Fibroblast of skin of left biceps (primary cell): ENCODE data around the gene DHRS13.
"Not testable (repeated sequence)": the region's sequence is repeated elsewhere in the genome, so short reads cannot be mapped to it uniquely, and the experiment has no call there.

ENCODE experiments used
- DNase-seq, 2 experiments: peaks; one replicate each; pipeline ENCODE4 v3.0.0-alpha.2; 2013; ENCODE audit warnings: low read depth in 2 of 2

The DHRS13 gene

DNA sequence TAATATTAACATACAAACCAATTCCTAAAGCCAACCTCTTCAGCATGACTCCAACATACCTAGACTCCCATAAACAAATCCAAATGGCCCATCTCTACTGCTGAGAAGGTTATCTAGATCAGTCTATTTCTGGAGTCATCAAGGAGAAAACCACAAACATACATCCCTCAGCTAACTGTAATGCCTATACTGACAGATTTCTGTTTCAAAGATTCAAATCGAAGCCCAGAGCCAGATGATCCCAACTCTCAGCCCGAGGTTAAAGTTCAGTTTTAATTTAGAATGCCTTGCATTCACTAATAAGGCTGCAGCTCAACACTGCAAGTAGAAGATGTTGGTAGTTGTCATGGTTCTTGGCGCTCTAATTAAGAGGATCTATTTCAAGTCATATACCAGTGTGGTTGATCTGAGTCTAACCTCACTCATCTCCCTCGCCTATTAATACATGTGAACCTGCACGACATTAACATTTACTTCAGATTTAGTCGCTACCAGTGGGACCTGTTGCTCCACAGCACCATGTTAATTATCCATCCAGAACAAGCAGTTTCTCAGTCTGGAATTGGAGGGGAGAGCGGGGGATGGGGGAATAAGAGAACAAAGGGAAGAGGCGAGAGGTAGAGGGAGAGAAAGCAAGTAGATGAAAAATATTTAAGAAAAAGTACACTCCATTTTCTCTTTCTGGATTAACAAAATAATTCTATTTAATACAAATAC is 33.0 kb upstream of the DHRS13 start:
- no peak for DNase-seq

DNA sequence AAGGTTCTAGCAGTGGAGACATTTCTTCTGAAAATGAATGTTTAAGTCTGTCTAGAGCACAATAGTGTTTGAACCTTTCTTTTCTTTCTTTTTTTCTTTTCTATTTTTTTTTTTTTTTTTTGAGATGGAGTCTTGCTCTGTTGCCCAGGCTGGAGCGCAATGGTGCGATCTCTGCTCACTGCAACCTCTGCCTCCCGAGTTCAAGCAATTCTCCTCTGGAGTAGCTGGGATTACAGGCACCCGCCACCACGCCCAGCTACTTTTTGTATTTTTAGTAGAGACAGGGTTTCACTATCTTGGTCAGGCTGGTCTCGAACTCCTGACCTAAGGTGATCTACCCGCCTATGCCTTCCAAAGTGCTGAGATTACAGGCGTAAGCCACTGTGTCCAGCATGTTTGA is 31.6 kb upstream of the DHRS13 start:
- DNase-seq: not testable (repeated sequence)

DNA sequence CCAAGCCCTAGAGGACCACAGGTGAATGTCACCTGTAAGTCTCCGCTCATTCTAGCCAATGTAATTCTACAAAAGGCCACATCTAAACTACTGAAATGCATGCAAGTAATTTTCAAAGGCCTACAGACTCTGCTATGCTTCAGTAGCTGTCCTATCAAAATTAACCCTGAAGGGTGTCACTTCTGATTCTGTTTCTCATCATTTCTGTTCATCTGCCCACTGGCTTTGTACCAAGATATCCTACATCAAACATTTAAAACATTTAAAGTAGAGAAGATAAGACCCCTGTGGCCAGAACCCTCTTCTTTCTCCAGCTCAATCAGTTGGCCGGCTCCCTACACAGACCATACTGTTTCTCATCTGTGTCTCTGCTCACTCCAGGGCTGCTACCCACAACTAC is 26.9 kb upstream of the DHRS13 start:
- no peak for DNase-seq

DNA sequence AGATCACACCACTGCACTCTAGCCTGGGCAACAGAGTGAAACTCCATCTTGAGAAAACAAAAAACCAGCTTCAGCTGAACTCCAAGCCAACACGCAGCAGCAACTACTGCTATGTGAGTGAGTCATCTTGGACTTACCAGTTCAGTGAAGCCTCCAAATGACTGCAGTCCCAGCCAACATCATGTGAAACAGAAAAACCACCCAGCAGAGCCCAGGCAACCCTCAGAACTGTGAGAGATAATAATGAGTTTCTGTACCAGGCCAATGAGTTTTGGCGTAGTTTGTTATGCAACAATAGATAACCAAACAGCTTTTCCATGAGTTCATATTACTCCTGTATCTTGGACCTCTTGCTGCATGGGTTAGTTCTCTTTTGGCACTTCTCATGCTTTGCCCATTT is 25.2 kb upstream of the DHRS13 start:
- DNase-seq: no peak

DNA sequence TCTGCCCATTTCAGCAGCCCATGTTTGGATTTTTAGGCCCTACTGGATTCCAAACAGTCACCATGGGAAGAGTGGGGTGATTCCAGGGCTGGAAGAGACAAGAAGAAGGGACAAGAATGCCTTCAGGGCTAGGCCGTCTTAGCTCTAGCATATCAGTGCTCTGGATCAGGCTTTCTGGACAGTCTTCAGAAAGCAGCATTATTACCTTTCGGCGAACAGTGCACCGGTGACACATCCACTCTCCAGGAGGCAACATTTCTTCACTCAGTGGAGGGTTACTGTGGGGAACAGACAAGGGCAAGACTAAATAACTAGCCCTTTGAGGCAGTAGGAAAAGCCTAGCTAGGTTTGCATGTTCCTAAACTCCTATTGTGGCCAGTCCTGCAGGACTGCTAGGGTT is 23.9 kb upstream of the DHRS13 start:
- DNase-seq: no peak

DNA sequence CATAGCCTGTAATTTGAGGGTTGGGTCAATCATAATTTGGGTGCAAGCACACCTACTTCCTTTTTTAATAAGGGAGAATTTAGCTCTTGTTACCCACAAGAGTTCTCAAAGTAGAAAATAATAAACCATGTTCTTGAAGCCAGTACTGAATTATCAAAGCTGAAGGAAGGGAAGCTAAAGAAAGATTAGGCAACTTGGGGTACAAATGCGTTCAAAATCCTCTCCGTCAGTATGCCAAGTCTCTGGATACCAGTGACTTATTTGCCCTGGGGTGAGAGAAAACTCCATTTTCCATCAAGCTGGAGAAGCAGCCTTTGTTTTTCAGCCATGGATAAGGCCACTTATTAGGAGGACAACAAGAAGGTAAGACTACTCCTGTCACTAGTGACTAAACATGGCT is 23.5 kb upstream of the DHRS13 start:
- DNase-seq: no peak

DNA sequence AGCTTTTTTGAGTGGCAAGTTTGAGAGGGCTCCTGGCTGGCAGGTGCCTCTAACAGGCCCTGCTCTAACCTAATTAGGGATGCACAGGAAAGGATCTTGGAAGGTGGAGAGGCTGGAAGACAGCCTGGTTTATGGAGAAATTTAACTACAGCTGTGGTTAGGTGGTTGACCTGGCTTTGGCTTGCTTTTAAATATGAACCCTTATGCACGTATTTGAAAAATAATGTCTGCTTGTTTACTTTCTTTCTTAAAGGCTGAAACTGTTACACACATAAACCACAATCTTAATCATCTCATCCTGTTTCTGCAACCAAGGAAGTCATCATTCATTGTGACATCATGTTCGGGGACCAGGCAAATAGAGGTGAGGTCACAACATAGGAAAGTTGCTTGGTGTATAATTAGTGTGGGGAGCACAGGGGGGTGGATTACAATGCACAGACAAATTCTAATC is 23.1 kb upstream of the DHRS13 start:
- peak in 1 of 2 experiments; percentile 45 for DNase-seq

DNA sequence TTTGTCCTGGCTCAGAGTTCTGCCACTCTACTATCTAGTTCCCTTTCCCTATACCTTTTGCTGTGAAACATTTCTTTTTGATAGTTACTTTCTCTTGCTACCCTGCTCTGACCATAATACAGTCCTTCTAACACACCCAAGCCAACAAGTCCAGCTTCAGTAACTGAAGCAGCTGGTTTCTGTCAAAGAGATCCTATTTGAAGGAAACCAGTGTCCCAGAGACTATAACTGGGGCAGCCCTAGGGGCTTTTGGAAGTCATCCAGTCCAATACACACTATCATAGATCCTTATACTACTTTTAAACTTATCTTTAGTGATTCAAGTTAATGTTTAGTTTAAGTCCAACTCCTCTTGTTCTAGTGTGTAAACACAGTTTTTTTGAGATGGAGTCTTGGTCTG is 17.3 kb upstream of the DHRS13 start:
- no peak for DNase-seq

DNA sequence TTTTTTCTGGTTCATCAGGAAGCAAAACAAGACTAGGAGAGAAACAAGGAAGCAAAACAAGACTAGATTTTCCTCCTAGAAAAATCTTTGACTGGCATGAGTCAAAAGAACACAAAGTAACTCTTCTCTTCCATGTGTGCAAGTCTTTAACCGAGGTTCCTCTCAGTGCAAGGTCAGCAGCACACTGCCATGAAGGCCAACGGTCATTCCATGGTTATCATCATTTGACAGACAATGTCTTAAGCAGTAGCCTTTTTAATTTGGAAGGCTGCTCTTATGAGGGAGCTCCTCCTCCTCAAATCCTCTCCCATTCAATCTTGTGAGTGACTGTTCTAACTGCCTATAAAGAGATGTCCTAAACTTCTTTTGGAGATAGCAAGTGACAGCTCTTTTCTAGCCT is 15.4 kb upstream of the DHRS13 start:
- DNase-seq: no peak

DNA sequence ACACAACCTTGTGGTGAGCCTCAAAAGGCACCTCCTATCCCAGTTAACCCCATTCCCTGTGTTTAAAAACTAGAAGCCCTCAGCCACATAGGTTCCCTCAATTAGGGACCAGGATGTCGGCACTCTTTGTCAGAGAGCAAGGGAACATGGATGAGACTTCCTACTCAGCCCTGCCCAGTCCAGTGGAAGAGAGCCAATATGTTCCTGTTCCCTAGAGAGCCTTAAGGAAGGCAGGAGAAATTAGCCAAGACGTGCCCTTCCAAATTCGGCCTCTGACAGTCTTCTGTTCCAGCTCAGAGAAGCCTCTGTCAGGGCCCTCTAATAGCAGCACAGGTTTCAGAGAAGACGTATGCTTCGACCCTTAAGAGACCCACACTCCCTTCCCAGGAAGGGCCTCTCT is 14.6 kb upstream of the DHRS13 start:
- DNase-seq: no peak

DNA sequence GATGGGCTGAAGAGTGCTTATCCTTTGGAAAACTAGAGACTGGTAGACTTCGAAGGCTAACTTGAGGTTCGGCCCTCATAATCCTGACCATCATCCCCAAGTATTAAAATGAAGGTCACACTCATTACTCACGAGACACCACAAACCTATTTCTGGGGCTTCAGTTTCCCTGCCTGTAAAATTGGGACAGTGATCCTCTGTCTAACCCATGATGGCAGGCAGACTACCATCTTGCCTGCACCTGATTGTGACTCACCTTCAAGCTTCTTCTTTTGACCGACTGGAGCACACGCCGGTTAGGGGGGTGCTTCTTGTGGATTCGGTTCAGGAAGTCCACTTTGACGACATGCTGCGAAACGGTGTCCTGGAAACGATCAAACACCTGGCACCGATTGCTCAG is 14.2 kb upstream of the DHRS13 start:
- no peak for DNase-seq

DNA sequence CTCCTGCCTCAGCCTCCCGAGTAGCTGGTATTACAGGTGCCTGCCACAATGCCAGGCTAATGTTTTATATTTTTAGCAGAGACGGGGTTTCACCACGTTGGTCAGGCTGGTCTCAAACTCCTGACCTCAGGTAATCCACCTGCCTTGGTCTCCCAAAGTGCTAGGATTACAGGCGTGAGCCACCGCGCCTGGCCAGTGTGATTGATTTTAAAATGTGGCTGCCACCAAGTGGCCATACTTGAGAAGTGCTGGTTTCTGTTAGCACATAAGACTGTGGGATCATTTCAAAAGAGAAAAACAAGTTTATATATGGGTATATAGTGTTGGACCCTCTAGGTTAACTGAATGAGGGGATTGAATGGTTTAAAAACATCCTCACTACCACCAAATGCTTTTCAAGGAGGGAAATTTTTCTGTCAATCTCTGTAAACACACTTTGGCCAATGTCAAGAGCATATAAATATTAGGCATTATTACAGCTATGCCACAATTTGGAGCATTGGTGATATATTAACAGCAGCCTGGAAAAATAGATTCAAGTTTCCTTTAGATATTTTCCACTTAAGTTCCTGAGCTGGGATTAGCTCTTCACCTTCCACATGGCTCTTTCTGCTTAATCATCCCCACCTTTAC is 13.5 kb upstream of the DHRS13 start:
- DNase-seq: no peak

DNA sequence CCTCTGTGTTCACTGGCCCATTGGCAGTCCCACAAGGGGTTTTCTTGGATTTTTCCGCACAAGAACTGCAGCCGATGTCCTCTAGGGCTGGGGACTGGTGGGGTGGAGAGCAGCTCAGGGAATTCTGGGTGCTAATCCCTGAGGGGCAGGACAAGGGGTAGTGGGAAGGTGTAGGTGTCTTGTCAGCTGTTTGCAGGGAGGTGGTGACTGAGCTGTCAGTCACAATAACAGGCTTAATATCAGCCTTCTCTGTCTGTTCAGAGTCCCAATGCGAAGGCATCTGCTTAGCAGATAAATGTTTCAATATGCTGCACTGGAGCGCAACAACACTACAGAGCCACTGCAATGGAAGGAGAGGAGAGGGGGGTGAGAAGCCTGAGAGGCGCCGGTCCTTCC is 10.1 kb upstream of the DHRS13 start:
- no peak for DNase-seq

DNA sequence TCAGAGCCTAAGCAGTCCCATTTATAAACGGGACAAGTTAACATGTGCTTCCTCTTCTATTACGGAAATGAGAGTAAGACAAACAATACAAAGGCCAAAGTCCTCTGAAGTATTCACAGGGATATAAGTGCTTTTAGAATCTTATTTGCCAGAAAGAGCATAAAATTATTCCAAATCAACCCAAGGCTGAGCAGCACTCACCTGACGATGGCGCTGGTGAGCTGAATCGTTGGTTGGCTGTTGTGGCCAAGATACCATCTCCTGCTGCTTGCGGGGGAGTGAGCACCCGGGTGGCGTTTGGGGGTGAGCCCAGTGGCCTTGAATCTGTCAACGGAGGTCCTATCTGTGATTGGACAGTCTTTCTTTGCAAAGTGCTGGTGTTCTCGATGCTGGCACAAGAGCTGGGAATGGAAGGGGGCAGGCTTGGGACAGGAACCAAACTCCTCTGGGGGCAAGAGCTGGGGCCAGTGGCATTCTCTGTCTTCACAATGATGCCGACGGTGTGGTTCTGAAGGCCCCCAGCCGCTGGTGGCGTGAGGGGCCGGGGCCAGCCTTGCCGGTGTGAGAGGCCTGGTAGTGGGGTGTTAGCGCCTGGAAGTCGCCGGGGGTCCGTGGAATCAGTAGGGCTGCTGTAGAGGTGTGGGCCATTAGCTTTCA is 9.5 kb upstream of the DHRS13 start:
- no peak for DNase-seq

DNA sequence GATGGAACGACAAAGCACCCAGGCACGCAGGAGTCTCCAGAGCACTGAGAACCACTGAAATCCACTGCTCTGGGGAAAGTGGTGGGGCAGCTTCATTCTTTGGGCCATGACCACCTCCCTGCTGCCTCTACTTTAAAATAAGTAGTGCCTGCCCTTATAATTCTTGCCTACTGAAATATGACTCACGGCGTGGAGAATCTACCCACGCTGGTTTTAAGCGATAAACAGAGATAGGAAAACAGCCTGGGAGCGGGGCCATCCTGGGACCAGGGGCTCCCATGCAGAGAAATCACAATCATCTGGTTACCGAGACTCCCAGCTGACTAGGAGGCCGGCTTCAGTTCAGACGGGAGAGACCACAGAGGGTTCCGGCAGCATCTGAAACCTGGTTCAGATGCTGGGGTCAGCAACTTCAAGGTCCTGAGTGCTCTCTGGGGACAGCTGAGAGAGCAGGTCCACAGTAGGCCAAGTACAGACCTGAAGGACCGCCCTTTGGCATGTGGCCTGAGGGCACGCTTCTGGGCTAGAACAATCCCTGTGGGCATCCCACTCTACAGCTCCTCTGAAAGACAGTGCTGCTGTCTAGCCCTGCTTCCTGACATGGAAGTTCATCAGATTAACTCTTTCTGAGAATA is 8.6 kb upstream of the DHRS13 start:
- DNase-seq: no peak

DNA sequence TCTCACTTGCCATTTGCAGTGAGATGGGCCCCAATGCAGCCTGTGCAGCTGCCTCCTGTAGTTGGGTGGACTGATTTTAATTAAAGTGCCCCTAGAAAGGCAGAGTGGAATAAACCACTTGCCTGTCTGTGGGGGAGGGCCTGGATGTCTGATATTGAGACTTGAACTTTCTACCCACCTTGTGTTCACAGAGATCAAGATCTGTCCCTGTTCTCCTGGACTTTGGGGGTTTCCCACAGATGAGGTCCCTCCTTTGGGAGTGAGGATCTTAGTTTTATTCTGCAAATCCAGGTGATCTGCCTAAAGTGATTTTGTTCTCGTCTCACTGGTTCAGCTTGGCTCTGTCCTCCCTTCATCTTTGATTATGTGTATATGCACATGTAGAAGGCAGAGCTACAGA is 7.7 kb upstream of the DHRS13 start:
- DNase-seq: no peak

DNA sequence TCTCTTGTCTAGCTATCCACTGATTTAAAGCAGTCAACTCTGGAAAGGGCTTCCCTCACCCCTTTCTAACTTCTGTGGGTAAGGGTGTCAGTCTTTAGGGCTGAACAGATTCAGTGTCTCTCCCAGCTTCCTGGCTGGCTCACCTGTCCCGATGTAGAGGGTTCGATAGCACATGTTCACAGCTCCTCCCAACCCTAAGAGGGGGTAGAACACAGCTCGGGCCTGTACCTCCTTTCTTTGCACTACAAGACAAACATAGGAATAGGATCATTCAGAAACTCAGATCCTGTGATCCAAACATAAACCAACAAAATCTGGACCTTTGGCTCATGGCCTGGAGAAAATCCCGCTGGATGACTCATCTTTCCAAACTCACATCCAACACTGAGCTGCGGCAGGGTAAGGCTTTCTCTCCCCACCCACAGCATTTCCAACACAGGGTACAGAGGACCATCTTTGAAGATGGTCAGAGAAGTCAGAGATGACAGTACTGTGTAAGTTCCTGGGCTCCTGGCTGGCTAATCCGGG is 5.8 kb upstream of the DHRS13 start:
- DNase-seq: peak; percentile 25 to 34

DNA sequence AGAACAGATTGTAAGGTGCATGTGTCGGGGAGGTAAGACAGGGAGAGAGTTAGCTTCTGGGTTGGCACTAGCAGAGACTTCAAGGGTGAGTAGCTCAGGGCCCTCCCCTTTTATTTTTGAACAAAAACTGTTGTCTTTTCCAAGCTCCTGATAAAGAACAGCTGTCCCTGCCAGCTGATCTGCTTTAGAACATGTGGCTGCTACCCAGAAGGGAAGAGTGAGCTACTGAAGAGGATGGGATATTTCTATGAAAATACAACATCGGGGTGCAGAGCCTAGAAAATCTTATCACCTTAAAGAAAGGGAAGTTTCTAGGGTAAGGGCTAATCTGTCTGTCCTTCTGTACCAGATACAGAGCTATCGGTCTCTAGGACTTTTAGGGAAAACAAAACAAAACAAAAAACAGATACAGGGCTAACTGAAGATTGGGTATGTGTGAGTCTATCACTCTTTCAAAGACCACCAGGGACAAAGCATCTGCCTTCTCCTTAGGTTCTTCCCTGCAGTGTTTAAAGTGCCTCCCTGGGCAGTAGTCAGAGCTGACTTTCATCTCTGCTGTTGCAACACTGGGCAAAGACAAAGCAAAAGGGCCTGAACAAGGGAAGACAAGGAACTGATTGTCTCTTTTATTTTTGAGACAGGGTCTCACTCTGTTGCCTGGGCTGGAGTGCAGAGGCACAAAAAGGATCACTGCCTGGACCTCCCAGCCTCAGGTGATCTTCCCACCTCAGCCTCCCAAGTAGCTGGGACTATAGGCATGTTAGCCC is 5.0 kb upstream of the DHRS13 start:
- no peak for DNase-seq

DNA sequence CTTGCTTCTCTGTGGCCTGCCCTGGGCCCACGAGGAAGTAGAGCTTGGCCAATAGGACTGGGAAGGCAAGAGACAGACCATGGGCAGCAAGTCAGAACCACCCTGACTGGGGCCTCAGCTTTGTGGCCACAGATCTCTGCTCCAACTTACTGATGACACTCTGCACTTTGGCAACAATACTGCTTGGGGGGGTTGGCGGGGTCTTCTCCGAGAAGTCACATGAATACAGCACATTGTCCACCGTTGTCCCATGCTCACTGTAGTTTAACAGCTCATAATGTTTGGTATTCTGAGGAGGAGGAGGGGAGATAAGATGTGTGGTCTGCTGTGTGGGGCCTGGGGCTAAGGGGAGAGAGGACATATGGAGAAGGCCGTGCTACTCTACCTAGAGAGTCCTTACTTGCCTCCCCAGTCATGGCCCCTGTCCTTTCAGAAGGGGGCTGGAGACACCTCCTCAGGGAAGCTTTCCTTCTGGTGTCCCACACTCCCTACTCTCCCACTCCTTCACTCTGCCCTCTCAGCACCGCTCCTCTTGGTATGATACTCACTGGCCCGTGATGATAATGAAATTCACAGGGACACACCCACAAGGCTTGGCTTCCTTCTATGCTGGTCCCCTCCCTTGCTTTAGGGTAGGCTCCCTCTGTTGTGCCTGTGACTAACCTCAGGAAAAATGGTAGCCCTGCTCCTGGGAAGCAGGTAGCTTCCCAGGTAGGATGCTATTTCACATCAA is 4.0 kb upstream of the DHRS13 start:
- DNase-seq: no peak

DNA sequence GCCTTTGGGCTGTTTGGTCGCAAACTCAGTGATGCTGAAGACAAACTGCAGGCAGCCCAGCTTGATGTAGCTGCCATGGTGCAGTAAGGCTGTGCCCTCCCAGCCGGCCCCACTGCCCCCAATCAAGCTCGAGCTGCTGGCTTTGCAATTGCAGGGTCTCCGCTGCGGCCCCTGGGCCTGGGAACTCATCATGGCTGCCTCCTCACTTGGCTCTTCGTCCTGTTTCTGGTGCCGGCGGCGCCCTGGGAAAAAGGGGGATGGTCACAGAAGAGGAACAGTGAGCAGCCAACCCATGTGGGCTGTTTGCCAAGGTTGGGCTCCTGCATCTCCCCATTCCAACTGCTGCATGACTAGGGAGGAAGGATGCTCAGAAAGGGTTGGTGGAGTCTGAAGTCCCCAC is 3.4 kb upstream of the DHRS13 start:
- no peak for DNase-seq

DNA sequence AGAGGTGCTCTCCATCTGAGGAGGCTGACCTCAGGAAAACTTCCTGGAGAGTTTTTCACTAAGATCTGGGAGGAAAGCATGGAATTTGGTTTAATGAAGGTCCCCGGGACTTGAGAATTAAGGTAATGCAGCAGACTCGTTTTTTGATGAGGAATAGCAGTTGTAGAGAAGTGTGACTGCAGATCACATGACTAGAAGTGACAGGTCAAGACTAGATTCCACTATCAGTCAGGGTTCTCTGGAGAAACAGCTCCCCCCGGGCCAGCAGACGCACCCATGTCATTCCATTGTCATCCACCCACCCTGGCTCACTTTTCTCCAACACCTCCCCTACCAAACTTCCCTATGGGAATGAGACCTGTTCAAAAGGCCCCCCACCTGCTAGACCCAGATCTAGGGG is 1.9 kb upstream of the DHRS13 start:
- no peak for DNase-seq
